GM12873 (cell line): ENCODE measurements around the gene JCAD.

Experiments used
- TF ChIP-seq, protein P1 (sequence below): IDR thresholded peaks from 2 replicates; pipeline ENCODE4 v1.5.1; 2012; ENCODE audit warnings: low read depth, mild to moderate bottlenecking, moderate library complexity, low read length, control low read depth; ENCODE audit not compliant: insufficient read depth; ENCODE audit errors: missing control alignments

The JCAD gene

DNA sequence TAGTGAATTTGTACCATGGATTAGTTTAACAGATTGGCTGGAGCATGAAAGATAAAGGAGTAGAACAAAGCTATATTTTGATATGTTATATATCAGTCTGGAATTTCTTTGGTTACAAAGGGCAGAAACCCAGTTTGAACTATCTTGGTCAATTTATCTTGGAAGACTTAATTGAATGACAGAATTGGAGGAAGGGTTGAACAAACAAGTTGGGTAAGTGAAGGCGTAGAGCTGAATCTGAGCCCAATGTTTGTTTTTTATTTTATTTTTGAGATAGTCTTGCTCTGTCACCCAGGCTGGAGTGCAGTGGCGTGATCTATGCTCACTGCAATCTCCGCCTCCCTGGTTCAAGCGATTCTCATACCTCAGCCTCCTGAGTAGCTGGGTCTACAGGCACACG lies 21.8 kb upstream of the JCAD start:
- TF ChIP-seq, protein P1, sequence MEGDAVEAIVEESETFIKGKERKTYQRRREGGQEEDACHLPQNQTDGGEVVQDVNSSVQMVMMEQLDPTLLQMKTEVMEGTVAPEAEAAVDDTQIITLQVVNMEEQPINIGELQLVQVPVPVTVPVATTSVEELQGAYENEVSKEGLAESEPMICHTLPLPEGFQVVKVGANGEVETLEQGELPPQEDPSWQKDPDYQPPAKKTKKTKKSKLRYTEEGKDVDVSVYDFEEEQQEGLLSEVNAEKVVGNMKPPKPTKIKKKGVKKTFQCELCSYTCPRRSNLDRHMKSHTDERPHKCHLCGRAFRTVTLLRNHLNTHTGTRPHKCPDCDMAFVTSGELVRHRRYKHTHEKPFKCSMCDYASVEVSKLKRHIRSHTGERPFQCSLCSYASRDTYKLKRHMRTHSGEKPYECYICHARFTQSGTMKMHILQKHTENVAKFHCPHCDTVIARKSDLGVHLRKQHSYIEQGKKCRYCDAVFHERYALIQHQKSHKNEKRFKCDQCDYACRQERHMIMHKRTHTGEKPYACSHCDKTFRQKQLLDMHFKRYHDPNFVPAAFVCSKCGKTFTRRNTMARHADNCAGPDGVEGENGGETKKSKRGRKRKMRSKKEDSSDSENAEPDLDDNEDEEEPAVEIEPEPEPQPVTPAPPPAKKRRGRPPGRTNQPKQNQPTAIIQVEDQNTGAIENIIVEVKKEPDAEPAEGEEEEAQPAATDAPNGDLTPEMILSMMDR: no peak

DNA sequence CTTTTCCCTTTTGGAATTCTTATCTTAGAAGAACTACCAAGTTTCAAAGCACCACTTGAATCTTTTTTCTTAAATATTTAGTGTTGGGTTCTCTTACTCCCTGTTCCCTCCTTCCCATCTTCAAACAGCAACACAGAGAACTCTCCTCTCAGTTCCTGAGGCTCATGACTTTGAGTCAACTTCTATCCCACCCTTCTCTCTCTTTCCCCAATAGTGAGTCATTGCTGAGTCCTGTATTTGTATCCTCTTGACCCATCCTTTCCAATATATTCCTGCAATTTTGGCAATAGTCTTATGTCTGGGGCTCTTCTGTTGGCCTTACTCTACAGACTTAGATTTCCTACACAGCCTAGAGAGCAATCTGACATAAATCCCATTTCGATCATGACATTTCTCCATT lies 20.8 kb upstream of the JCAD start:
- TF ChIP-seq, protein P1: no peak

DNA sequence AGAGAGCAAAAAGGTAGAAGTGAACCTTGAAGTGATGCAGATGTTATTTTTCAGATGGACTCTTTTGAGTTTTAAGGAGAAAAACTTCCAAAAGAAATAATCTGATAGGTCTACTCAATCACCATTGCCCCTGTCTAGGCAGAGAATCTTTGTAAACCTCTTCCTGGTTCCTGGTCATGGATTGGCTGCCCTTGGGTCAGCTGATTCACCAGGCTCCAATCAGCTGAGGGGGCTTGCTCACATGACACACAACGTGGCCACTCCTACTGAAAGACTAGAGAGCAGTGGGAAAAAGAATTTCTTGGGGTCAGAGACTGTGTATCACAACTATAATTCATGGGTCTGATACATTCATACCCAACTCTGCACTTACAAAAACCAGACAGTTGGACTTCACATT lies 20.0 kb upstream of the JCAD start:
- TF ChIP-seq, protein P1: no peak

DNA sequence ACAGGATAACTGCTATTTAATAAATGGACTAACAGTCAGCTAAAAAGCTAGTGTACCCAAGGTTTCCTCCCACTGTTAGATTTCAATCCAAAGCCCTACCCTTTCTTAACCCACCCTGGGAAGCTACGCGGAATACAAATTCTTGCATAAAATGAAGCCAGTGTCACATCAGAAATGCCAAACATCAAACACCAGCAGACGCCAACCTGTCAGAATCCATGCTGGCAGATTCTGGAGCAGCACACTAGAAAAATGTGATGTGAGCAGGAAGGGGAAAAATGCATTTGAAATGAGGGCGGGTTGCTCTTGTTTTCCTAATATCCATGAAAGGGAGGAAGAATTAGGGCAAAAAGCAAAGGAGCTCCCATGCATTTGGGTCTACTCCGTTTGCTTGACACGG lies 16.1 kb upstream of the JCAD start:
- TF ChIP-seq, protein P1: no peak

DNA sequence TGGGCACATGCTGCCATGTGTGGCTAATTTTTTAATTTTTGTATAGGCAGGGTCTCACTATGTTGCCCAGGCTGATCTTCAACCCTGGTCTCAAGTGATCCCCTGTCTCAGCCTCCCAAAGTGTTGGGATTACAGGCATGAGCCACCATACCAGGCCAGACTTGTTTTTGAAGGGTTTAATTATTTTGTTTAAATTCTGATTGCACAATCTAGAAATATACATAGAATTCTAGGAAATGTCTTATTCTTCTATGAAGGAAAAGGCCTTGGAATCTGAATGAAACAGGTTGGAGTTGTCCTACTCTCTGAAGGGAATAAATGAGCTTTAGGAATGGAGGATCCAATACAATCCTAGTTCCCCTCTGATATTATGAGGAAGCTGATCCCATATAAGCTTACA lies 15.5 kb upstream of the JCAD start:
- TF ChIP-seq, protein P1: no peak

DNA sequence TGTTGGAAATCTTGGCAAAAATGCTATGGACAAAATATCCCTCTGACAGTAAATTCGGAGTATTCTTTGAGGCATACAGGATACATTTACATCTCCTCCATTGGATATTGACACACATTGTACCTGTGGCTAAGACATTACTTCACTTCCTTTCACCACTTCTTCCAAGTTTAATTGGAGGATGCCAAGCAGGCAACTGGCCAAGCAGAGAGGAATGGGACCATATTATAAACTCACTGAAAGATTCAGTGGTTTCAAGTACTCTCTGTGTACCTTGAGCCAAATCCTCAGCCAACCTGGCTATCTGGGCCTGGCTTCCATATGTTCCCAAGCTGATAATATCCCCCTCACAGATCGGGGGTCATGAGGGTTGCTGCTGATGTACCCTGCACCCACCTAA lies 14.7 kb upstream of the JCAD start:
- TF ChIP-seq, protein P1: no peak

DNA sequence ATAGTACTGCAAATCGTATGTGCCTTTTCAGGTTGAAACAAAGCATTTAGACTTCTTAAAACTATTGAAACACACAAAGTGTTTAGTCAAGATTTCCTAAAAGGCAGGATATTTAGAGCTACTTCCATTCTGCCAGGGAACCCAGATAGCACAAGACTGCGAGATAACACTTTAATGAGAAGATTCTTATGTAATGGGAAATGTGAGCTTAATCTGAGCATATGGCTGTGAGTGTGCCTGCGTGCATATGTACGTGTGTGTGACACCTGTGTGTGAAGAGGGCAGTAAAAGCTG lies 14.3 kb upstream of the JCAD start:
- TF ChIP-seq, protein P1: no peak
